ENCODE measurements around the gene CALM3. TPM values are rescaled to one million over a fixed set of nuclear protein-coding genes. Genes with fewer than 3 reads are reported as not detected.

CALM3 gene
- total and polyA plus RNA-seq, 2 experiments from 2014 or later, result 237 to 246 TPM

DNA sequence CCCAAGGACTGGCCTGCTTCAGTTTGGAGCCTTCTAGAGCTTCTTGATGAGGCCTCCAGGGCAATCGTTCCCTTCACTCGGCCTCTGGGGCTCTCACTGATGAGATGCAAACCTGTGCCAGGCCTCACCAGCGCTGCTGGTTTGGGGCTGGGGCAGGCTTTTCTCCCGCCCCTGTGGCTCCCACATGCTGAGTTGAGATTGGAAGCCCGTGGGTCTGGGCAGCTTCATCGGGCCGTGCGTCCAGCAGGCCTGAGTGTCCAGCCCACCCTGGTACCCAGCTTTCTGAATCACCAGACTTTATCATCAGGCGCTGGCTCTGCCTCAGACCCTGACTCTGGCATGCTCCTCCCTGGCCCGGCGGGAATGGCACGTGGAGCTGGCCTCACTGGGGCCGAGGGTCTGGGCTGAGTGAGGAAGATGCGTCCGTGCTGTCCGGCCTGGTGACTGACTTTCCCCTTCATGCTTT is 4.3 kb downstream of the CALM3 start:
- Histone ChIP-seq H3K27me3 (no peaks in the 10 kb centered on the region), H3K4me2 (peak overlapping the region; percentile 87), H3K4me3 (no peak overlapping the region), H3K79me2 (peaks cover 61% of the 10 kb centered on the region), H4K20me1 (ENCODE audit: insufficient read depth, poor library complexity, severe bottlenecking) (peaks cover 48% of the 10 kb centered on the region), H3K36me3 (replicated peaks; ENCODE audit: insufficient read depth, low read depth) (no peaks in the 10 kb centered on the region), H3K27ac (no peak overlapping the region), H2AFZ (no peak overlapping the region), H3K9me2 (replicated peaks; ENCODE audit: insufficient read depth) (no peaks in the 10 kb centered on the region), H3K9me3 (ENCODE audit: low read depth) (no peaks in the 10 kb centered on the region), H3K4me1 (ENCODE audit: insufficient read depth) (peaks cover 16% of the 10 kb centered on the region)
- WGBS (ENCODE audit: low lambda C conversion rate, missing lambda C conversion rate), result 89% methylated on average over 16 of the region's 16 CpGs
- no peak for DNase-seq (ENCODE audit: low spot score)
- TF ChIP-seq EZH2phosphoT487 (IDR thresholded peaks at IDR 0.05; ENCODE audit: low read depth, severe bottlenecking, unreplicated experiment), result no peak
- TF ChIP-seq EZH2 (IDR thresholded peaks at IDR 0.05; ENCODE audit: borderline replicate concordance), result no peak
- no peak for TF ChIP-seq CTCF (IDR thresholded peaks at IDR 0.05; ENCODE audit: poor library complexity)

- WGBS (ENCODE audit: low lambda C conversion rate, missing lambda C conversion rate), result 92% methylated on average over 11 of the region's 11 CpGs
- Histone ChIP-seq H2AFZ (no peak overlapping the region), H4K20me1 (ENCODE audit: insufficient read depth, poor library complexity, severe bottlenecking) (peaks cover 48% of the 10 kb centered on the region), H3K4me2 (no peak overlapping the region), H3K4me1 (ENCODE audit: insufficient read depth) (peaks cover 16% of the 10 kb centered on the region), H3K27ac (no peak overlapping the region), H3K36me3 (replicated peaks; ENCODE audit: insufficient read depth, low read depth) (no peaks in the 10 kb centered on the region), H3K9me2 (replicated peaks; ENCODE audit: insufficient read depth) (no peaks in the 10 kb centered on the region), H3K4me3 (no peak overlapping the region), H3K9me3 (ENCODE audit: low read depth) (no peaks in the 10 kb centered on the region), H3K79me2 (peaks cover 61% of the 10 kb centered on the region), H3K27me3 (no peaks in the 10 kb centered on the region)
- no peak for DNase-seq (ENCODE audit: low spot score)
- TF ChIP-seq CTCF (IDR thresholded peaks at IDR 0.05; ENCODE audit: poor library complexity) (no peak), EZH2 (IDR thresholded peaks at IDR 0.05; ENCODE audit: borderline replicate concordance) (no peak), EZH2phosphoT487 (IDR thresholded peaks at IDR 0.05; ENCODE audit: low read depth, severe bottlenecking, unreplicated experiment) (no peak)
Observed at GRCh38 chr19:46606019-46606418, 4.9 kb downstream of the CALM3 start.

- no peak for TF ChIP-seq CTCF (IDR thresholded peaks at IDR 0.05; ENCODE audit: poor library complexity)
- no peak for TF ChIP-seq EZH2 (IDR thresholded peaks at IDR 0.05; ENCODE audit: borderline replicate concordance)
- TF ChIP-seq EZH2phosphoT487 (IDR thresholded peaks at IDR 0.05; ENCODE audit: low read depth, severe bottlenecking, unreplicated experiment), result no peak
- peaks cover 48% of the 10 kb centered on the region for H4K20me1 ChIP-seq (ENCODE audit: insufficient read depth, poor library complexity, severe bottlenecking)
- H2AFZ ChIP-seq, result no peak overlapping the region
- no peak for DNase-seq (ENCODE audit: low spot score)
- H3K79me2 ChIP-seq, result peaks cover 55% of the 10 kb centered on the region
- no peaks in the 10 kb centered on the region for H3K27me3 ChIP-seq
- no peaks in the 10 kb centered on the region for H3K36me3 ChIP-seq (replicated peaks; ENCODE audit: insufficient read depth, low read depth)
- H3K27ac ChIP-seq, result no peak overlapping the region
- H3K9me2 ChIP-seq (replicated peaks; ENCODE audit: insufficient read depth), result no peaks in the 10 kb centered on the region
- H3K4me3 ChIP-seq, result no peak overlapping the region
- H3K4me1 ChIP-seq (ENCODE audit: insufficient read depth), result peaks cover 16% of the 10 kb centered on the region
- no peak overlapping the region for H3K4me2 ChIP-seq
- WGBS (ENCODE audit: low lambda C conversion rate, missing lambda C conversion rate), result 88% methylated on average over 12 of the region's 12 CpGs
- H3K9me3 ChIP-seq (ENCODE audit: low read depth), result no peaks in the 10 kb centered on the region
Observed at GRCh38 chr19:46606681-46607447, 5.7 kb downstream of the CALM3 start.
